ENCODE results near the gene ZNF614. TPM values are rescaled to one million over a fixed set of nuclear protein-coding genes. Genes with fewer than 3 reads are reported as not detected.

The ZNF614 gene
- total RNA-seq (2016; rRNA removed; fragmentation: Illumina TruSeq; extraction: Trizol) (22.8 and 38.2 TPM in 2 replicates), polyA plus RNA-seq (2011; rRNA removed) (10.0 and 13.0 TPM in 2 replicates), polyA minus RNA-seq (2011; rRNA and poly(A)+ RNA removed; ENCODE audit: low replicate concordance) (2.9 and 5.3 TPM in 2 replicates), Bru-seq, nascent RNA (percentile 92 among the genes with signal in this experiment), BruChase-seq, experiment 1, labeled RNA remaining after a 6-hour chase (percentile 94 among the genes with signal in this experiment), BruChase-seq, experiment 2, labeled RNA remaining after a 2-hour chase (percentile 96 among the genes with signal in this experiment)
- total RNA-seq (2016; cell fraction: cytosol; rRNA removed; fragmentation: Illumina TruSeq; extraction: Trizol; ENCODE audit: low read depth): 2.4 and 3.8 TPM in 2 replicates
- 22.8 and 38.0 TPM in 2 replicates for total RNA-seq (2016; cell fraction: insoluble cytoplasmic fraction; rRNA removed; fragmentation: Illumina TruSeq; extraction: Trizol)
- total RNA-seq (2016; cell fraction: membrane; rRNA removed; fragmentation: Illumina TruSeq; extraction: Trizol): 10.3 and 12.8 TPM in 2 replicates
- total RNA-seq (2016; cell fraction: nucleus; rRNA removed; fragmentation: Illumina TruSeq; extraction: Trizol): 16.4 and 18.5 TPM in 2 replicates
- 5.9 and 9.4 TPM in 2 replicates for polyA plus RNA-seq (2011; cell fraction: cytosol; rRNA removed)
- 6.8 and 8.0 TPM in 2 replicates for polyA plus RNA-seq (2011; cell fraction: nucleus; rRNA removed)
- polyA plus RNA-seq (2012): 11.2 and 14.2 TPM in 2 replicates
- 0.99 and 1.6 TPM in 2 replicates for polyA plus RNA-seq (2016; cell fraction: cytosol; fragmentation: Illumina TruSeq; extraction: Trizol; ENCODE audit: low read depth)
- polyA plus RNA-seq (2016; cell fraction: insoluble cytoplasmic fraction; fragmentation: Illumina TruSeq; extraction: Trizol; ENCODE audit: low read depth): 23.0 and 25.3 TPM in 2 replicates
- polyA plus RNA-seq (2016; cell fraction: membrane; fragmentation: Illumina TruSeq; extraction: Trizol; ENCODE audit: low read depth): 3.7 TPM in 2 replicates
- 17.4 and 18.9 TPM in 2 replicates for polyA plus RNA-seq (2016; cell fraction: nucleus; fragmentation: Illumina TruSeq; extraction: Trizol; ENCODE audit: insufficient read depth, low read depth)
- 10.0 and 11.0 TPM in 2 replicates for polyA minus RNA-seq (2011; cell fraction: cytosol; rRNA and poly(A)+ RNA removed)
- 22.5 and 29.7 TPM in 2 replicates for polyA minus RNA-seq (2011; cell fraction: nucleus; rRNA and poly(A)+ RNA removed)
- long read RNA-seq, experiment 1, full-length matches to known transcripts: 6 of 7 reads
- long read RNA-seq, experiment 1, partial matches to known transcripts: 0 of 7 reads
- long read RNA-seq, experiment 1, other reads (novel, unspliced or antisense): 1 of 7 reads
- long read RNA-seq, experiment 2, full-length matches to known transcripts: 2 of 18 reads
- long read RNA-seq, experiment 2, partial matches to known transcripts: 1 of 18 reads
- long read RNA-seq, experiment 2, other reads (novel, unspliced or antisense): 15 of 18 reads

GRCh38 chr19:52028027-52028779 is at the start of gene ZNF614:
TSS of gene ZNF614 (minus strand) at chr19:52028379. CDS start at chr19:52025745, 2,634 bp downstream.
- intact Hi-C loops (cut with micrococcal nuclease; ENCODE audit: unreplicated experiment): no loop called here
- TF ChIP-seq, protein P1, sequence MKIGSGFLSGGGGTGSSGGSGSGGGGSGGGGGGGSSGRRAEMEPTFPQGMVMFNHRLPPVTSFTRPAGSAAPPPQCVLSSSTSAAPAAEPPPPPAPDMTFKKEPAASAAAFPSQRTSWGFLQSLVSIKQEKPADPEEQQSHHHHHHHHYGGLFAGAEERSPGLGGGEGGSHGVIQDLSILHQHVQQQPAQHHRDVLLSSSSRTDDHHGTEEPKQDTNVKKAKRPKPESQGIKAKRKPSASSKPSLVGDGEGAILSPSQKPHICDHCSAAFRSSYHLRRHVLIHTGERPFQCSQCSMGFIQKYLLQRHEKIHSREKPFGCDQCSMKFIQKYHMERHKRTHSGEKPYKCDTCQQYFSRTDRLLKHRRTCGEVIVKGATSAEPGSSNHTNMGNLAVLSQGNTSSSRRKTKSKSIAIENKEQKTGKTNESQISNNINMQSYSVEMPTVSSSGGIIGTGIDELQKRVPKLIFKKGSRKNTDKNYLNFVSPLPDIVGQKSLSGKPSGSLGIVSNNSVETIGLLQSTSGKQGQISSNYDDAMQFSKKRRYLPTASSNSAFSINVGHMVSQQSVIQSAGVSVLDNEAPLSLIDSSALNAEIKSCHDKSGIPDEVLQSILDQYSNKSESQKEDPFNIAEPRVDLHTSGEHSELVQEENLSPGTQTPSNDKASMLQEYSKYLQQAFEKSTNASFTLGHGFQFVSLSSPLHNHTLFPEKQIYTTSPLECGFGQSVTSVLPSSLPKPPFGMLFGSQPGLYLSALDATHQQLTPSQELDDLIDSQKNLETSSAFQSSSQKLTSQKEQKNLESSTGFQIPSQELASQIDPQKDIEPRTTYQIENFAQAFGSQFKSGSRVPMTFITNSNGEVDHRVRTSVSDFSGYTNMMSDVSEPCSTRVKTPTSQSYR (CRISPR knock-in tag; IDR thresholded peaks at IDR 0.05; ENCODE audit: borderline replicate concordance): no peak
- peak; percentile 95 for TF ChIP-seq PHF8 (CRISPR knock-in tag; IDR thresholded peaks at IDR 0.05)
- peak; percentile 61 for TF ChIP-seq ZNF552 (CRISPR knock-in tag; IDR thresholded peaks at IDR 0.05; ENCODE audit: borderline replicate concordance)
- TF ChIP-seq MAFF (IDR thresholded peaks at IDR 0.05; ENCODE audit: low read depth, low read length): no peak
- TF ChIP-seq MAFG (CRISPR knock-in tag; IDR thresholded peaks at IDR 0.05): no peak
- TF ChIP-seq, protein P2, sequence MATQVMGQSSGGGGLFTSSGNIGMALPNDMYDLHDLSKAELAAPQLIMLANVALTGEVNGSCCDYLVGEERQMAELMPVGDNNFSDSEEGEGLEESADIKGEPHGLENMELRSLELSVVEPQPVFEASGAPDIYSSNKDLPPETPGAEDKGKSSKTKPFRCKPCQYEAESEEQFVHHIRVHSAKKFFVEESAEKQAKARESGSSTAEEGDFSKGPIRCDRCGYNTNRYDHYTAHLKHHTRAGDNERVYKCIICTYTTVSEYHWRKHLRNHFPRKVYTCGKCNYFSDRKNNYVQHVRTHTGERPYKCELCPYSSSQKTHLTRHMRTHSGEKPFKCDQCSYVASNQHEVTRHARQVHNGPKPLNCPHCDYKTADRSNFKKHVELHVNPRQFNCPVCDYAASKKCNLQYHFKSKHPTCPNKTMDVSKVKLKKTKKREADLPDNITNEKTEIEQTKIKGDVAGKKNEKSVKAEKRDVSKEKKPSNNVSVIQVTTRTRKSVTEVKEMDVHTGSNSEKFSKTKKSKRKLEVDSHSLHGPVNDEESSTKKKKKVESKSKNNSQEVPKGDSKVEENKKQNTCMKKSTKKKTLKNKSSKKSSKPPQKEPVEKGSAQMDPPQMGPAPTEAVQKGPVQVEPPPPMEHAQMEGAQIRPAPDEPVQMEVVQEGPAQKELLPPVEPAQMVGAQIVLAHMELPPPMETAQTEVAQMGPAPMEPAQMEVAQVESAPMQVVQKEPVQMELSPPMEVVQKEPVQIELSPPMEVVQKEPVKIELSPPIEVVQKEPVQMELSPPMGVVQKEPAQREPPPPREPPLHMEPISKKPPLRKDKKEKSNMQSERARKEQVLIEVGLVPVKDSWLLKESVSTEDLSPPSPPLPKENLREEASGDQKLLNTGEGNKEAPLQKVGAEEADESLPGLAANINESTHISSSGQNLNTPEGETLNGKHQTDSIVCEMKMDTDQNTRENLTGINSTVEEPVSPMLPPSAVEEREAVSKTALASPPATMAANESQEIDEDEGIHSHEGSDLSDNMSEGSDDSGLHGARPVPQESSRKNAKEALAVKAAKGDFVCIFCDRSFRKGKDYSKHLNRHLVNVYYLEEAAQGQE (IDR thresholded peaks at IDR 0.05; ENCODE audit: borderline replicate concordance in 1 of 2, low read depth in 1 of 2, low read length in 2 of 2): no peak; a peak in 1 of 4 replicates
- no peak for TF ChIP-seq FOXJ3 (CRISPR knock-in tag; IDR thresholded peaks at IDR 0.05; ENCODE audit: borderline replicate concordance)
- TF ChIP-seq ZNF331 (CRISPR knock-in tag; IDR thresholded peaks at IDR 0.05): peak; percentile 58
- TF ChIP-seq DRAP1 (CRISPR knock-in tag; IDR thresholded peaks at IDR 0.05): peak; percentile 43
- TF ChIP-seq ARNT2 (CRISPR knock-in tag; IDR thresholded peaks at IDR 0.05; ENCODE audit: low read depth): no peak; the same call in 1 of the 2 replicates

More at GRCh38 chr19:52028027-52028779, at the start of gene ZNF614:
- peak within 1 kb of the TSS; percentile 97 for H3K27ac ChIP-seq (ENCODE audit: extremely low read length, insufficient read depth, low read length)
- H4K20me1 ChIP-seq (ENCODE audit: insufficient read depth, low read length): no peaks in the 10 kb centered on the region; the same call in 1 of the 2 replicates
- CTCF ChIA-PET (ENCODE audit: low intra/inter-chr PET ratio, low total read pairs): no interaction called here
- H3K27me3 ChIP-seq (ENCODE audit: control insufficient read depth in 1 of 2, insufficient read depth in 2 of 2, low read length in 2 of 2): no peaks in the 10 kb centered on the region; a peak in 2 of 5 replicates
- DNase-seq (ENCODE audit: low spot score) (peak; percentile 71), ATAC-seq (peak; percentile 93), FAIRE-seq (no peak)
- peaks cover 49% of the 10 kb centered on the region for H3K4me1 ChIP-seq (ENCODE audit: insufficient read depth, low read length)
- peak within 1 kb of the TSS; percentile 42 for H2AFZ ChIP-seq (ENCODE audit: low read length)
- H3K4me2 ChIP-seq (ENCODE audit: low read depth, low read length): peak within 1 kb of the TSS; percentile 84
- peak within 1 kb of the TSS; percentile 89 to 100 (median 95) for H3K4me3 ChIP-seq (replicated peaks in 1 of 3; ENCODE audit: insufficient read depth in 1 of 3, low read depth in 2 of 3, low read length in 3 of 3)
- WGBS (ENCODE audit: low lambda C conversion rate): under 1% methylated on average over 25 of the region's 53 CpGs
- peak within 1 kb of the TSS; percentile 97 for H3K9ac ChIP-seq (ENCODE audit: insufficient read depth, low read depth, low read length)
- POLR2A ChIA-PET: interaction anchor here (0.7 to 1.3 kb wide), 6 partner anchors 8 to 161 kb away, joined by 3 to 10 read pairs (median 4); partner anchors contain the start of genes PPP2R1A and ZNF432
- in situ Hi-C loops (cut with HindIII; ENCODE audit: extremely low pct_ligation_motif_present, low pct_unique_long_range_greater_than_20kb): no loop called here
- no TSS peak for BruUV-seq (replicated peaks)
- H3K36me3 ChIP-seq (replicated peaks in 1 of 2; ENCODE audit: control insufficient read depth in 1 of 2, insufficient read depth in 2 of 2, low read length in 2 of 2): peaks cover 7 to 21% of the 10 kb centered on the region in 2 experiments; a peak in 4 of 5 replicates
- H3K79me2 ChIP-seq (ENCODE audit: insufficient read depth, low read length): peaks cover 43% of the 10 kb centered on the region
- peaks cover 19% of the 10 kb centered on the region for H3K9me3 ChIP-seq (ENCODE audit: low read length)

Measured in HepG2 (cell line).